ENCODE results near the gene HDDC3.

Gene HDDC3

DNA sequence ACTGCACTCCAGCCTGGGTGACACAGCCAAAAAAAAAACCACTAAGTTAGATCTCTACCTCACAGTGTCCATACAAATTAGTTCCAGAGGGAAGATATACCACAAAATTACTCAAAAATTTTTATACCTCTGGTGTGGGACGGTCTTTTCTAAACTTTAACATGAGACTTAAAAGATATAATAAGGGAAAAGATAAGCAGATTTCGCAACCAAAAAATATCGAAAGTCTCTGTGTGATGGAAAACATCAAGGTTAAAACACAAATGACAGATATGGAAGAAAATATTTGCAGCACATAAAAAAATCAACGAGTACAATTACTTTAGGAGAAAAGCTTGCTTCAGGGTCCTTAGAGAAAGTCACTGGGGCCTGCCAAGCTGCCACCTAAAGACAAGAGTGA is 10.5 kb downstream of the HDDC3 start:
- TF ChIP-seq, protein P1, sequence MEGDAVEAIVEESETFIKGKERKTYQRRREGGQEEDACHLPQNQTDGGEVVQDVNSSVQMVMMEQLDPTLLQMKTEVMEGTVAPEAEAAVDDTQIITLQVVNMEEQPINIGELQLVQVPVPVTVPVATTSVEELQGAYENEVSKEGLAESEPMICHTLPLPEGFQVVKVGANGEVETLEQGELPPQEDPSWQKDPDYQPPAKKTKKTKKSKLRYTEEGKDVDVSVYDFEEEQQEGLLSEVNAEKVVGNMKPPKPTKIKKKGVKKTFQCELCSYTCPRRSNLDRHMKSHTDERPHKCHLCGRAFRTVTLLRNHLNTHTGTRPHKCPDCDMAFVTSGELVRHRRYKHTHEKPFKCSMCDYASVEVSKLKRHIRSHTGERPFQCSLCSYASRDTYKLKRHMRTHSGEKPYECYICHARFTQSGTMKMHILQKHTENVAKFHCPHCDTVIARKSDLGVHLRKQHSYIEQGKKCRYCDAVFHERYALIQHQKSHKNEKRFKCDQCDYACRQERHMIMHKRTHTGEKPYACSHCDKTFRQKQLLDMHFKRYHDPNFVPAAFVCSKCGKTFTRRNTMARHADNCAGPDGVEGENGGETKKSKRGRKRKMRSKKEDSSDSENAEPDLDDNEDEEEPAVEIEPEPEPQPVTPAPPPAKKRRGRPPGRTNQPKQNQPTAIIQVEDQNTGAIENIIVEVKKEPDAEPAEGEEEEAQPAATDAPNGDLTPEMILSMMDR (IDR thresholded peaks at IDR 0.05) = no peak

DNA sequence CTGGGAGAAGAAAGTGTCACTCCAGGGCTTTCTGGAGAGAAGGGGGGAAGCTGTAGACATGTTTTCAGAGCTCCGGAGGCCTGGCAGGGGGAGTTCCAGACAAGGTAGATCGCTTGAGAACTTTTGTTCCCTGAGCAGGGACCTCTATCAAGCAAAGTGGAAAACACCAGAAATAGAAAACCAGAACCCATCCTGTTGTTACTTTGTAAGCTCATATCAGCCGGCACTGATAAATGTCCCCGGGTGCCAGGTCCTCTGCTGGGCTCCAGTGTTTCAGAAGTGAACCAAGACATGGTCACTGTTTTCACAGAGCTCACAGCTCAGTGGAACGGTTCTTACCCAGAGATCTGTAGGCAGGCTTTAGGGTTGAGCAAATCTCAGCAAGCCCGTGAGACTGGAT is 13.5 kb downstream of the HDDC3 start:
- TF ChIP-seq, protein P1 (IDR thresholded peaks at IDR 0.05) = no peak

DNA sequence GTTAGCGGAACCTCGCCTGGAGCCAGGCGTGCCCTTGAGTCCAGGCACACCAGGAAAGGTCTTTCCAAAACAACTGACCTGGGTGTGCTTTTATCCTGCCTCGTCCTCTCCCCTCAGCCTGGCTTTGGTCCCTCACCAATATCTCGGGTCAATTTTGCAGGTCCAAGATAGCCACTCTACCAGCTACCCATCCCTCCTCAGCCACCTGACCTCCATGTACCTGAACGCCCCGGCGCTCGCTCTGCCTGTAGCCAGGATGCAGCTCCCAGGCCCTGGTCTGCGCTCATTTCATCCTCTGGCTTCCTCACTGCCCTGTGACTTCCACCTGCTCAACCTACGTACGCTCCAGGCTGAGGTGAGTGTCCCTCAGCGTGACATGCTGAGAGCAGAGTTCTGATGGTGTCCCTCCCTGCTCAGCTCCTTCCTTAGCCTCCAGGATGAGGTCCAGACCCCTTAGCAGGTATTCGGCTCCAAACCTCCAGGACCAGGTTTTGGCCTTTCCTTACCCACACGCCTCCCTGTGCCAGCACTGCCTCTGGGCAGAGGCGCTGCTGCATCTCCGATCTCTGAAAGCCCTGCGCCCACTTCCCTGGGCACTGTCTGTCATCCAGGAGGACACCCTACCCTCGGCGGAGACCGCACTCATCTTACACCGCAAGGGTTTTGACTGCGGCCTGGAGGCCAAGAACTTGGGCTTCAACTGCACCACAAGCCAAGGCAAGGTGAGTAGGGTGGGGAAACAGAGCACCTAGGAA is 14.1 kb downstream of the HDDC3 start:
- TF ChIP-seq, protein P1 (IDR thresholded peaks at IDR 0.05) = no peak

DNA sequence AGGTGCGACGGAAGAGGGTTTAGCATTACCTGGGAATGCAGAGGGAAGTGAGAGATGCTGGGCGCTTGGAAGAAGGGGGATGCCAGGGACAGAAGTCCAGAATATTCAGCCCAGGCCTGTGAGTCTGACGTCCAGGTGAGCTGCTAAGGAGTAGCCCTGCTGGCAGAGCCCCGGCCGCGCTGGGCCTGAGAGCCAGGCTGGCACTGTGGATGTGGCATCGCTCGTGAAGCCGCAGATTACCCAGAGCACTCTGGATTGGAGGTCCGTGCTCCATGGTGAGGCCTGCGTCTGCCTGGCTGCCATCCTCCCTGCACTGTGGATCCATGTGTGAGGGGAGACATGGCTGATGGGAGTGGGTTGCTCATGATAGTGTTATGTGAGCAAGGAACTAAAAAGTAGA is 14.8 kb downstream of the HDDC3 start:
- TF ChIP-seq, protein P1 (IDR thresholded peaks at IDR 0.05) = no peak

DNA sequence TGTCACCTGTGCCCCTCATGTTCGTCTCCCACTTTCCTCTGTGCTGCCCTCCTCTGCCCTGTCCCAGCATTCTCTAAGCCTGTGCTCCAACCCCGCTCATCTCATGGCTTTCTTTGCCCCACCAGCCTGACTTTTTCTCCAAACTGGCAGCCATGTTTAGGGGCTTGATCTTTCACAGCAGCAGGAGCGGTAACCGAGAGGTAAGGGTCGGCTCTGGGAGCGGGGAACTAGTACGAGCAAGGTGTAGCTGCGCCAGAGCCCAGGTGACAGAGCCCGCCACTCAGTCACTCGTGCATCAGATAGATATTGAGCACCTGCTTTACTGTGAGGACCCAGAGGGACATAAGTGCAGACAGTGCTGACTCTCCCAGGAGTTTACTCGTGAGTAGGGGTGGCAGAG is 15.9 kb downstream of the HDDC3 start:
- TF ChIP-seq, protein P1 (IDR thresholded peaks at IDR 0.05) = no peak

DNA sequence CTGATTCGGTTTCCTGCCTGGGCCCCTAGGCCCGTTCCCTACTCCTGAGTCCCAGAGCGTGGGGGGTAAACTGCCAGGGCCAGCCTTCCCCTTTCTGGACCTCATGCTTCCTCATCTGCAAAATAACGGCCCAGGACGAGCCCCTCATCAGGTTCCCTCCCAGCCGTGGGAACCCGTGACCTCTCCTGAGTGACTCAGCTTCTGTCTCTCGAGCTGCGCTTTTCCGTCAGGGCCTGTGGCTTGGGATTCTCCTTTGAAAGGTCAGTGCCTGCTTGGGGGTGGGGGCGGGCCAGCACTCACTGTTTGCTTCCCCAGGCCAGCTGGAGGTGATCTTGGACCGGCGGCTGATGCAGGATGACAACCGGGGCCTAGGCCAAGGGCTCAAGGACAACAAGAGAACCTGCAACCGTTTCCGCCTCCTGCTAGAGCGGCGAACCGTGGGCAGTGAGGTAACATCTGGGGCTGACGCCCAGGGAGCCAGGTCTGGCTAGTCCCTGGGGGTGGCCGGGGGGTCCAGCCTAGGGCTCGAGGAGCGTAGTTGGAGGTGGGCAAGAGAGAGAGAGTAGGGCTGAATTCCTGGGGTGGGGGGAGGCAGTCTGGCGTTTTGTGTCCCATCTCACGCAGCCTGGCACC is 16.4 kb downstream of the HDDC3 start:
- TF ChIP-seq, protein P1 (IDR thresholded peaks at IDR 0.05) = no peak

DNA sequence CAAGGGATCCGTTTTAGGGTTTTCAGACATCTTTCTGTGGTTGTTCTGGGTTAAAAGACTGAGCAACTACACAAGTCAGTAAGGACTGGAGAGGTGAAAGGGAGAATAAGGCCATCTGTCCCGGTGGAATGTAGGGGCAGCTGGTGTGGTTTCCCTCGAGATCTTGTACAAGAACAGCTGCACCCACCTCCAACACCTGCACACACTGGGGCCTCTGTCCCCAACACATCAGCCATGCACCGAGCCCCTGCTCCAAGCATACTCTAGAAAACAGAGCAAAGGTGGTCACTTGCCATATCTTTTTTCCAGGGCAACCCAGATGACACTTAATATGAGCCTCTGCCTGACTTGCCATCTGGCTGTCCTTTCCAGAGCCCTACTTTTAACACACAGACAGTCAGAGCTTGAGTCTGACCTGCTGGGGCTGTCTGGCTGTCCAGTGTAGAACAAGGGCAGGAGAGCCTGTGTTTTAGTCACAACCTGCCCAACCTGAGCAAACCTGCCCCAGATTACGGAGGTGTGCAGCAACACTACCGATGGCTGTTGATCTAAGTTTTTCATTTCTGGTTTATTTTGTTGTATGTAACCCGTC is 17.0 kb downstream of the HDDC3 start:
- TF ChIP-seq, protein P1 (IDR thresholded peaks at IDR 0.05) = no peak

All from LNCAP (cell line).